ENCODE measurements around the gene RAB30.

The RAB30 gene

GRCh38 chr11:83097429-83098075 lies 25.9 kb upstream of the RAB30 start:
- WGBS, 2 experiments (ENCODE audit: insufficient coverage in 2 of 2), result 86% methylated on average over 1 of the region's 3 CpGs; no CpG with 5 or more reads in 1 of the 2 experiments
- H3K4me3 ChIP-seq (ENCODE audit: extremely low read depth, insufficient read depth, low read length, poor library complexity, severe bottlenecking), result no peak overlapping the region
- H3K36me3 ChIP-seq (ENCODE audit: control insufficient read depth, insufficient read depth, low read length), result no peaks in the 10 kb centered on the region
- no peak overlapping the region for H3K27ac ChIP-seq (ENCODE audit: low read depth, low read length, severe bottlenecking)
- no peaks in the 10 kb centered on the region for H3K9me3 ChIP-seq (ENCODE audit: control insufficient read depth, low read length)
- peaks cover 4% of the 10 kb centered on the region for H3K4me1 ChIP-seq (ENCODE audit: control insufficient read depth, insufficient read depth, low read length, poor library complexity, severe bottlenecking)

- no peak overlapping the region for H3K27ac ChIP-seq (ENCODE audit: low read depth, low read length, severe bottlenecking)
- H3K4me3 ChIP-seq (ENCODE audit: extremely low read depth, insufficient read depth, low read length, poor library complexity, severe bottlenecking), result no peak overlapping the region
- no peaks in the 10 kb centered on the region for H3K36me3 ChIP-seq (ENCODE audit: control insufficient read depth, insufficient read depth, low read length)
- peaks cover 6% of the 10 kb centered on the region for H3K4me1 ChIP-seq (ENCODE audit: control insufficient read depth, insufficient read depth, low read length, poor library complexity, severe bottlenecking)
- no peaks in the 10 kb centered on the region for H3K9me3 ChIP-seq (ENCODE audit: control insufficient read depth, low read length)
- no CpG with 5 or more reads among the region's 2 CpGs for WGBS, 2 experiments (ENCODE audit: insufficient coverage in 2 of 2)
Measured at GRCh38 chr11:83093634-83094033, 21.9 kb upstream of the RAB30 start.

GRCh38 chr11:83092488-83093384 lies 21.0 kb upstream of the RAB30 start:
- Histone ChIP-seq H3K36me3 (ENCODE audit: control insufficient read depth, insufficient read depth, low read length) (no peaks in the 10 kb centered on the region), H3K4me1 (ENCODE audit: control insufficient read depth, insufficient read depth, low read length, poor library complexity, severe bottlenecking) (peaks cover 6% of the 10 kb centered on the region), H3K27ac (ENCODE audit: low read depth, low read length, severe bottlenecking) (no peak overlapping the region), H3K9me3 (ENCODE audit: control insufficient read depth, low read length) (no peaks in the 10 kb centered on the region), H3K4me3 (ENCODE audit: extremely low read depth, insufficient read depth, low read length, poor library complexity, severe bottlenecking) (no peak overlapping the region)
- no CpG with 5 or more reads among the region's 2 CpGs for WGBS, 2 experiments (ENCODE audit: insufficient coverage in 2 of 2)

- Histone ChIP-seq H3K4me3 (ENCODE audit: extremely low read depth, insufficient read depth, low read length, poor library complexity, severe bottlenecking) (no peak overlapping the region), H3K36me3 (ENCODE audit: control insufficient read depth, insufficient read depth, low read length) (no peaks in the 10 kb centered on the region), H3K4me1 (ENCODE audit: control insufficient read depth, insufficient read depth, low read length, poor library complexity, severe bottlenecking) (peaks cover 6% of the 10 kb centered on the region), H3K27ac (ENCODE audit: low read depth, low read length, severe bottlenecking) (no peak overlapping the region), H3K9me3 (ENCODE audit: control insufficient read depth, low read length) (no peaks in the 10 kb centered on the region)
- WGBS, 2 experiments (ENCODE audit: insufficient coverage in 2 of 2), result 89 to 95% methylated on average over 2 of the region's 2 CpGs
Measured at GRCh38 chr11:83088965-83089364, 17.3 kb upstream of the RAB30 start.

GRCh38 chr11:83087035-83087434 lies 15.3 kb upstream of the RAB30 start:
- Histone ChIP-seq H3K27ac (ENCODE audit: low read depth, low read length, severe bottlenecking) (no peak overlapping the region), H3K9me3 (ENCODE audit: control insufficient read depth, low read length) (no peaks in the 10 kb centered on the region), H3K4me1 (ENCODE audit: control insufficient read depth, insufficient read depth, low read length, poor library complexity, severe bottlenecking) (no peaks in the 10 kb centered on the region), H3K36me3 (ENCODE audit: control insufficient read depth, insufficient read depth, low read length) (no peaks in the 10 kb centered on the region), H3K4me3 (ENCODE audit: extremely low read depth, insufficient read depth, low read length, poor library complexity, severe bottlenecking) (no peak overlapping the region)
- WGBS, 2 experiments (ENCODE audit: insufficient coverage in 2 of 2), result no CpG with 5 or more reads among the region's 2 CpGs

- Histone ChIP-seq H3K4me1 (ENCODE audit: control insufficient read depth, insufficient read depth, low read length, poor library complexity, severe bottlenecking) (no peaks in the 10 kb centered on the region), H3K27ac (ENCODE audit: low read depth, low read length, severe bottlenecking) (no peak overlapping the region), H3K36me3 (ENCODE audit: control insufficient read depth, insufficient read depth, low read length) (peaks cover 46% of the 10 kb centered on the region), H3K9me3 (ENCODE audit: control insufficient read depth, low read length) (no peaks in the 10 kb centered on the region), H3K4me3 (ENCODE audit: extremely low read depth, insufficient read depth, low read length, poor library complexity, severe bottlenecking) (no peak overlapping the region)
- 98 to 100% methylated on average over 5 of the region's 5 CpGs for WGBS, 2 experiments (ENCODE audit: insufficient coverage in 2 of 2)
Measured at GRCh38 chr11:83079820-83080219, 8.1 kb upstream of the RAB30 start.

GRCh38 chr11:83078269-83078668 lies 6.6 kb upstream of the RAB30 start:
- Histone ChIP-seq H3K9me3 (ENCODE audit: control insufficient read depth, low read length) (no peaks in the 10 kb centered on the region), H3K36me3 (ENCODE audit: control insufficient read depth, insufficient read depth, low read length) (peaks cover 62% of the 10 kb centered on the region), H3K4me1 (ENCODE audit: control insufficient read depth, insufficient read depth, low read length, poor library complexity, severe bottlenecking) (peaks cover 6% of the 10 kb centered on the region), H3K4me3 (ENCODE audit: extremely low read depth, insufficient read depth, low read length, poor library complexity, severe bottlenecking) (no peak overlapping the region), H3K27ac (ENCODE audit: low read depth, low read length, severe bottlenecking) (no peak overlapping the region)
- WGBS, 2 experiments (ENCODE audit: insufficient coverage in 2 of 2), result 100% methylated on average over 1 of the region's 1 CpG

- peaks cover 15% of the 10 kb centered on the region for H3K4me1 ChIP-seq (ENCODE audit: control insufficient read depth, insufficient read depth, low read length, poor library complexity, severe bottlenecking)
- no peaks in the 10 kb centered on the region for H3K9me3 ChIP-seq (ENCODE audit: control insufficient read depth, low read length)
- peaks cover 47% of the 10 kb centered on the region for H3K36me3 ChIP-seq (ENCODE audit: control insufficient read depth, insufficient read depth, low read length)
- H3K4me3 ChIP-seq (ENCODE audit: extremely low read depth, insufficient read depth, low read length, poor library complexity, severe bottlenecking), result no peak overlapping the region
- H3K27ac ChIP-seq (ENCODE audit: low read depth, low read length, severe bottlenecking), result no peak overlapping the region
Measured at GRCh38 chr11:83073884-83074283, 2.2 kb upstream of the RAB30 start.

GRCh38 chr11:83073258-83073657 lies 1.6 kb upstream of the RAB30 start:
- no peaks in the 10 kb centered on the region for H3K9me3 ChIP-seq (ENCODE audit: control insufficient read depth, low read length)
- no CpG with 5 or more reads among the region's 1 CpG for WGBS, 2 experiments (ENCODE audit: insufficient coverage in 2 of 2)
- peak overlapping the region; percentile 69 for H3K4me3 ChIP-seq (ENCODE audit: extremely low read depth, insufficient read depth, low read length, poor library complexity, severe bottlenecking)
- no peak overlapping the region for H3K27ac ChIP-seq (ENCODE audit: low read depth, low read length, severe bottlenecking)
- H3K36me3 ChIP-seq (ENCODE audit: control insufficient read depth, insufficient read depth, low read length), result peaks cover 43% of the 10 kb centered on the region
- peaks cover 15% of the 10 kb centered on the region for H3K4me1 ChIP-seq (ENCODE audit: control insufficient read depth, insufficient read depth, low read length, poor library complexity, severe bottlenecking)

GRCh38 chr11:83072350-83073242 lies 899 bp upstream of the RAB30 start:
- 13 to 21% methylated on average over 17 to 19 of the region's 31 CpGs for WGBS, 2 experiments (ENCODE audit: insufficient coverage in 2 of 2)

More at GRCh38 chr11:83072350-83073242, 899 bp upstream of the RAB30 start:
- H3K27ac ChIP-seq (ENCODE audit: low read depth, low read length, severe bottlenecking), result peak overlapping the region; percentile 83
- H3K9me3 ChIP-seq (ENCODE audit: control insufficient read depth, low read length), result no peaks in the 10 kb centered on the region
- H3K4me3 ChIP-seq (ENCODE audit: extremely low read depth, insufficient read depth, low read length, poor library complexity, severe bottlenecking), result peak overlapping the region; percentile 69
- peaks cover 15% of the 10 kb centered on the region for H3K4me1 ChIP-seq (ENCODE audit: control insufficient read depth, insufficient read depth, low read length, poor library complexity, severe bottlenecking)
- peaks cover 42% of the 10 kb centered on the region for H3K36me3 ChIP-seq (ENCODE audit: control insufficient read depth, insufficient read depth, low read length)
